Panc1 (cell line): Measurements from ENCODE around the gene TCEA3. TPM values are rescaled to one million over a fixed set of nuclear protein-coding genes. Genes with fewer than 3 reads are reported as not detected.
A peak's percentile ranks its signal among the peaks of the same experiment; 100 is the strongest.
"Not testable (repeated sequence)": the region's sequence is repeated elsewhere in the genome, so short reads cannot be mapped to it uniquely, and the experiment has no call there.

Experiments
- ATAC-seq: fragments of 200-7000 bp; cut with Tn5 transposase; 2 replicates; pipeline ENCODE4 v1.9.1; 2020; ENCODE audit warnings: mild to moderate bottlenecking, moderate library complexity
- BruUV-seq: library from RNA; stranded (reverse); fragments of 400-500 nt; replicated peaks from 2 replicates; lab custom pipeline; 2021; lab: Mats Ljungman, UMichigan
- CTCF ChIA-PET: fragments of 300-600 bp; sonication (Branson Sonifier 250); formaldehyde crosslinking; loops from one replicate; lab custom pipeline; 2022; ENCODE audit warnings: antibody characterized with exemption; lab: Charles Lee
- POLR2A ChIA-PET: fragments of 300-600 bp; sonication (Branson Sonifier 250); formaldehyde crosslinking; loops from one replicate; lab custom pipeline; 2022; ENCODE audit warnings: antibody characterized with exemption; lab: Charles Lee
- DNase-seq: peaks from one replicate; pipeline ENCODE4 v3.0.0-alpha.2; 2010; ENCODE audit warnings: low read depth, low spot score
- H3K27ac ChIP-seq: 2 replicates; pipeline ENCODE4 v1.5.1; 2011; ENCODE audit warnings: mild to moderate bottlenecking, low read length, inconsistent platforms
- H3K27me3 ChIP-seq: fragments of 200-500 bp; sonication (Bioruptor generic); 2 replicates; pipeline ENCODE4 v1.6.0; 2014; ENCODE audit warnings: low read length, inconsistent platforms; ENCODE audit not compliant: control insufficient read depth, insufficient read depth
- H3K36me3 ChIP-seq: fragments of 200-500 bp; sonication (Bioruptor generic); 2 replicates; pipeline ENCODE4 v1.5.1; 2014; ENCODE audit warnings: inconsistent platforms, mild to moderate bottlenecking, low read length, moderate library complexity; ENCODE audit not compliant: control insufficient read depth, insufficient read depth
- H3K4me1 ChIP-seq: 2 replicates; pipeline ENCODE4 v1.5.1; 2011; ENCODE audit warnings: inconsistent platforms, mild to moderate bottlenecking, low read length, moderate library complexity; ENCODE audit not compliant: control insufficient read depth, insufficient read depth
- H3K4me3 ChIP-seq, 2 experiments: 2 replicates each; pipeline ENCODE4 v1.5.1; 2011 to 2012; ENCODE audit warnings: low read depth in 2 of 2, low read length in 2 of 2, mild to moderate bottlenecking in 2 of 2, inconsistent platforms in 1 of 2, moderate library complexity in 1 of 2
- H3K9me3 ChIP-seq: fragments of 200-500 bp; sonication (Bioruptor generic); 2 replicates; pipeline ENCODE4 v1.5.1; 2014; ENCODE audit warnings: low read depth, mild to moderate bottlenecking, inconsistent platforms, low read length, moderate library complexity; ENCODE audit not compliant: control insufficient read depth, insufficient read depth
- CTCF ChIP-seq: fragments of 450-650 bp; IDR thresholded peaks from 2 replicates; pipeline ENCODE4 v1.5.1; 2017; ENCODE audit warnings: mild to moderate bottlenecking
- POLR2AphosphoS5 ChIP-seq: IDR thresholded peaks from 2 replicates; pipeline ENCODE4 v1.6.1; 2012; ENCODE audit warnings: mild to moderate bottlenecking, low read depth, low read length, moderate library complexity
- REST ChIP-seq, 2 experiments: IDR thresholded peaks; 2 replicates each; pipeline ENCODE4 v1.6.1; 2011 to 2012; ENCODE audit warnings: low read depth in 2 of 2, control low read depth in 1 of 2, low read length in 1 of 2, mild to moderate bottlenecking in 1 of 2, moderate library complexity in 1 of 2; ENCODE audit not compliant: insufficient read depth in 1 of 2
- SIN3A ChIP-seq: IDR thresholded peaks from 2 replicates; pipeline ENCODE4 v1.6.1; 2012; ENCODE audit warnings: low read depth, mild to moderate bottlenecking, low read length, moderate library complexity, borderline replicate concordance; ENCODE audit not compliant: insufficient read depth
- TCF7L2 ChIP-seq: IDR thresholded peaks from 2 replicates; pipeline ENCODE4 v1.6.1; 2011; ENCODE audit warnings: mild to moderate bottlenecking, low read depth, low read length, inconsistent platforms
- in situ Hi-C: cut with HindIII; loops from 2 replicates; pipeline ENCODE4 v1.10.0; 2016; ENCODE audit warnings: low sequenced_read_pairs, low pct_unique_long_range_greater_than_20kb
- intact Hi-C: fragments of 100-400 bp; cut with micrococcal nuclease; formaldehyde crosslinking; loops from one replicate; pipeline ENCODE4 v1.10.0; 2022; ENCODE audit not compliant: unreplicated experiment
- total RNA-seq: library from RNA; stranded (reverse); gene quantifications from one replicate; pipeline ENCODE4 v1.2.1, GENCODE V29; 2021; ENCODE audit not compliant: unreplicated experiment

TCEA3 gene
- total RNA-seq, 1 experiment from 2014 or later, result 8.3 TPM

GRCh38 chr1:23376890-23377811 is 47.4 kb downstream of the TCEA3 start:
- DNase-seq (peak; percentile 98), ATAC-seq (peak; percentile 94)
- Histone ChIP-seq H3K36me3 (no peaks in the 10 kb centered on the region), H3K4me3 (peak overlapping the region in 1 of 2 experiments; percentile 2; a peak in 1 of 4 replicates), H3K4me1 (peaks cover 26% of the 10 kb centered on the region), H3K9me3 (no peaks in the 10 kb centered on the region), H3K27ac (peak overlapping the region; percentile 89), H3K27me3 (no peaks in the 10 kb centered on the region)
- POLR2A ChIA-PET, result no interaction called here
- TF ChIP-seq POLR2AphosphoS5 (0 out of 2 replicates have a peak, but pooled peaks have one; percentile 66), REST (IDR thresholded peaks at IDR 0.05; ENCODE audit: insufficient read depth in 1 of 2, low read depth in 2 of 2, low read length in 1 of 2) (no peak)
- intact Hi-C loops (no loop called here), in situ Hi-C loops (no loop called here)
- CTCF ChIA-PET, result interaction anchor here (0.6 kb wide), 1 partner anchor 26 kb away, joined by 10 read pairs; no protein-coding TSS in a partner anchor
- no TSS peak for BruUV-seq

GRCh38 chr1:23374079-23374735 is 50.3 kb downstream of the TCEA3 start:
- H3K27ac ChIP-seq, result peak overlapping the region; percentile 56; the same call in 1 of the 2 replicates
- ATAC-seq, H3K4me3 ChIP-seq, DNase-seq, H3K9me3 ChIP-seq, intact Hi-C loops, BruUV-seq, in situ Hi-C loops, H3K36me3 ChIP-seq, H3K27me3 ChIP-seq, POLR2A ChIA-PET: not testable (repeated sequence)
- CTCF ChIA-PET, result interaction anchor here (0.5 kb wide), 1 partner anchor 24 kb away, joined by 3 read pairs; no protein-coding TSS in a partner anchor
- H3K4me1 ChIP-seq, result peaks cover 50% of the 10 kb centered on the region

GRCh38 chr1:23371987-23372880 is 52.3 kb downstream of the TCEA3 start:
- in situ Hi-C loops, result no loop called here
- no peak for ATAC-seq
- H3K27ac ChIP-seq, result peak overlapping the region; percentile 99
- no peaks in the 10 kb centered on the region; the same call in 1 of the 2 replicates for H3K9me3 ChIP-seq
- H3K36me3 ChIP-seq, result no peaks in the 10 kb centered on the region; the same call in 1 of the 2 replicates
- peaks cover 48% of the 10 kb centered on the region for H3K4me1 ChIP-seq
- no peaks in the 10 kb centered on the region for H3K27me3 ChIP-seq
- no TSS peak for BruUV-seq
- no peak overlapping the region for H3K4me3 ChIP-seq
- no peak for TF ChIP-seq TCF7L2
- TF ChIP-seq SIN3A, result no peak
- no peak for TF ChIP-seq CTCF
- TF ChIP-seq REST (IDR thresholded peaks at IDR 0.05; ENCODE audit: insufficient read depth in 1 of 2, low read depth in 2 of 2, low read length in 1 of 2), result no peak
- no peak for TF ChIP-seq POLR2AphosphoS5
- ChIA-PET CTCF (interaction anchor here (0.5 kb wide), 1 partner anchor 169 kb away, joined by 3 read pairs; no protein-coding TSS in a partner anchor), POLR2A (no interaction called here)
- intact Hi-C loops, result no loop called here
- no peak for DNase-seq
